Activated T-cell treated with anti-CD3 and anti-CD28 coated beads, Interleukin-2, amount 50 U/mL, for 48 hours (primary cell): ENCODE results near the gene LRRC4C.

Source experiments
- DNase-seq, 2 experiments: peaks; one replicate each; pipeline ENCODE4 v3.0.0-alpha.2; 2020

The LRRC4C gene

GRCh38 chr11:40838181-40838683 is 621.2 kb downstream of the LRRC4C start:
- no peak for DNase-seq

GRCh38 chr11:40827116-40827515 is 632.3 kb downstream of the LRRC4C start:
- DNase-seq, result no peak

GRCh38 chr11:40826601-40827000 is 632.9 kb downstream of the LRRC4C start:
- DNase-seq, result no peak

- no peak for DNase-seq
Observed at GRCh38 chr11:40825201-40825834, 634.1 kb downstream of the LRRC4C start.

- no peak for DNase-seq
Observed at GRCh38 chr11:40819230-40819629, 640.2 kb downstream of the LRRC4C start.

GRCh38 chr11:40816976-40817375 is 642.5 kb downstream of the LRRC4C start:
- no peak for DNase-seq

GRCh38 chr11:40797981-40798380 is 661.5 kb downstream of the LRRC4C start:
- DNase-seq, result no peak

- no peak for DNase-seq
Observed at GRCh38 chr11:40787224-40787623, 672.2 kb downstream of the LRRC4C start.

GRCh38 chr11:40763046-40763445 is 696.4 kb downstream of the LRRC4C start:
- DNase-seq, result no peak

GRCh38 chr11:40759341-40759740 is 700.1 kb downstream of the LRRC4C start:
- DNase-seq, result no peak

GRCh38 chr11:40754297-40754696 is 705.2 kb downstream of the LRRC4C start:
- no peak for DNase-seq

- no peak for DNase-seq
Observed at GRCh38 chr11:40746282-40746681, 713.2 kb downstream of the LRRC4C start.

GRCh38 chr11:40732132-40732531 is 727.3 kb downstream of the LRRC4C start:
- DNase-seq, result no peak

GRCh38 chr11:40722179-40722795 is 737.2 kb downstream of the LRRC4C start:
- DNase-seq, result peak in 1 of 2 experiments; percentile 17

- no peak for DNase-seq
Observed at GRCh38 chr11:40716344-40717130, 742.9 kb downstream of the LRRC4C start.

- no peak for DNase-seq
Observed at GRCh38 chr11:40713083-40713482, 746.4 kb downstream of the LRRC4C start.

- no peak for DNase-seq
Observed at GRCh38 chr11:40701027-40701426, 758.4 kb downstream of the LRRC4C start.

- DNase-seq, result no peak
Observed at GRCh38 chr11:40689823-40690222, 769.6 kb downstream of the LRRC4C start.

- DNase-seq, result no peak
Observed at GRCh38 chr11:40688369-40688768, 771.1 kb downstream of the LRRC4C start.

- no peak for DNase-seq
Observed at GRCh38 chr11:40686765-40687164, 772.7 kb downstream of the LRRC4C start.

- no peak for DNase-seq
Observed at GRCh38 chr11:40683010-40683409, 776.4 kb downstream of the LRRC4C start.

- no peak for DNase-seq
Observed at GRCh38 chr11:40679276-40679675, 780.2 kb downstream of the LRRC4C start.

GRCh38 chr11:40647295-40647694 is 812.2 kb downstream of the LRRC4C start:
- DNase-seq, result no peak

GRCh38 chr11:40642284-40642683 is 817.2 kb downstream of the LRRC4C start:
- DNase-seq, result no peak
